ENCODE results near the gene GRIN2C. TPM values are rescaled to one million over a fixed set of nuclear protein-coding genes. Genes with fewer than 3 reads are reported as not detected.

The GRIN2C gene
- total and polyA plus RNA-seq, 2 of the 4 experiments (the other 2 are of a cell fraction): 0.22 TPM; not detected in 1

GRCh38 chr17:74865504-74866197 is 6.0 kb upstream of the GRIN2C start:
- Histone ChIP-seq H3K56ac (ENCODE audit: extremely low read depth, insufficient read depth, low read length) (no peak overlapping the region), H2BK20ac (ENCODE audit: low read depth, low read length) (no peak overlapping the region), H2BK120ac (ENCODE audit: low read depth, low read length) (no peak overlapping the region), H4K8ac (ENCODE audit: low read depth in 2 of 2, low read length in 2 of 2) (no peak overlapping the region), H3K9me3 (ENCODE audit: control insufficient read depth, insufficient read depth, low read length) (no peaks in the 10 kb centered on the region), H4K91ac (ENCODE audit: insufficient read depth, low read depth, low read length) (no peak overlapping the region), H2AFZ (replicated peaks; ENCODE audit: low read length, poor library complexity) (no peak overlapping the region), H3K23ac (ENCODE audit: low read depth, low read length) (no peak overlapping the region), H3K27me3 (ENCODE audit: control insufficient read depth, insufficient read depth, low read length) (peaks cover 16% of the 10 kb centered on the region), H4K5ac (ENCODE audit: low read depth, low read length) (no peak overlapping the region), H2BK15ac (ENCODE audit: low read depth, low read length) (no peak overlapping the region), H3K4me1 (ENCODE audit: control insufficient read depth, insufficient read depth, low read length) (no peaks in the 10 kb centered on the region; the same call in 1 of the 2 replicates), H3K18ac (ENCODE audit: low read depth, low read length) (no peak overlapping the region), H3K79me1 (ENCODE audit: low read depth in 1 of 2, low read length in 2 of 2) (peaks cover 0 to 8% of the 10 kb centered on the region in 2 experiments; a peak in 2 of 4 replicates), H3K36me3 (ENCODE audit: control insufficient read depth, insufficient read depth, low read length) (peaks cover 9% of the 10 kb centered on the region; the same call in 1 of the 2 replicates), H2BK5ac (ENCODE audit: low read depth, low read length, poor library complexity, severe bottlenecking) (no peak overlapping the region), H3K4me3 (ENCODE audit: insufficient read depth, low read depth, low read length) (no peak overlapping the region), H2AK5ac (ENCODE audit: low read depth, low read length) (no peak overlapping the region), H3K4me2 (ENCODE audit: low read depth, low read length) (no peak overlapping the region), H3K14ac (replicated peaks; ENCODE audit: low read depth, low read length) (no peak overlapping the region), H2AK9ac (replicated peaks; ENCODE audit: low read depth, low read length, poor library complexity) (no peak overlapping the region), H3K9ac (ENCODE audit: low read depth, low read length) (no peak overlapping the region), H4K20me1 (ENCODE audit: insufficient read depth, low read length) (peaks cover 8% of the 10 kb centered on the region; the same call in 1 of the 2 replicates), H3K4ac (ENCODE audit: low read depth, low read length) (no peak overlapping the region), H3K9me1 (ENCODE audit: insufficient read depth, low read length) (no peaks in the 10 kb centered on the region), H3K27ac (ENCODE audit: insufficient read depth, low read length) (no peak overlapping the region)
- ChIA-PET POLR2A (ENCODE audit: unreplicated experiment) (no interaction called here), CTCF (interaction anchor here (0.6 to 1.9 kb wide), 4 partner anchors 13 to 121 kb away, joined by 3 to 10 read pairs (median 4); no protein-coding TSS in a partner anchor)
- no peak for ATAC-seq (ENCODE audit: low read depth)
- TF ChIP-seq CHD1 (IDR thresholded peaks at IDR 0.05; ENCODE audit: low read depth, low read length): no peak
- no peak for TF ChIP-seq SMC3 (IDR thresholded peaks at IDR 0.05; ENCODE audit: low read depth, low read length)
- no peak for TF ChIP-seq POLR2A (IDR thresholded peaks at IDR 0.05; ENCODE audit: low read depth, low read length)
- TF ChIP-seq USF2 (IDR thresholded peaks at IDR 0.05; ENCODE audit: low read depth, low read length): no peak
- no peak for TF ChIP-seq MAZ (IDR thresholded peaks at IDR 0.05; ENCODE audit: borderline replicate concordance, low read depth, low read length)
- 100% methylated on average over 2 of the region's 19 CpGs; no CpG with 5 or more reads in 1 of the 2 experiments for WGBS, 2 experiments (ENCODE audit: extremely low coverage in 2 of 2, insufficient read length in 1 of 2)
- no TSS peak for BruUV-seq (replicated peaks)
- dilution Hi-C loops (cut with HindIII; ENCODE audit: low sequenced_read_pairs, unreplicated experiment): no loop called here
- DNase-seq: no peak
- intact Hi-C loops (cut with micrococcal nuclease): loop anchor here (1.0 to 10.0 kb wide), 3 partner anchors 74 to 491 kb away; no protein-coding TSS in a partner anchor
- in situ Hi-C loops (cut with MboI; ENCODE audit: low sequenced_read_pairs): loop anchor here (5.0 to 25.0 kb wide), 3 partner anchors 73 to 653 kb away; partner anchors contain the start of genes RPL38 and TTYH2

Measured in IMR-90 (cell line).